SK-N-SH (cell line): Measurements from ENCODE around the gene DOCK4.

ENCODE experiments used
- CTCF ChIP-seq: fragments of 200-600 bp; sonication (generic); IDR thresholded peaks from 2 replicates; pipeline ENCODE4 v1.6.1; 2017; ENCODE audit warnings: antibody characterized with exemption, mild to moderate bottlenecking, moderate library complexity
- EP300 ChIP-seq, 2 experiments: IDR thresholded peaks; 2 replicates each; pipeline versions ENCODE4 v1.4.0 to v1.6.1; 2012; ENCODE audit warnings: borderline replicate concordance in 1 of 2, low read depth in 1 of 2, low read length in 1 of 2
- GABPA ChIP-seq: IDR thresholded peaks from 2 replicates; pipeline ENCODE4 v1.4.0; 2012; ENCODE audit warnings: low read depth, mild to moderate bottlenecking
- MAX ChIP-seq: IDR thresholded peaks from 2 replicates; pipeline ENCODE4 v1.4.0; 2012; ENCODE audit warnings: low read depth
- MEF2A ChIP-seq: IDR thresholded peaks from 2 replicates; pipeline ENCODE4 v1.4.0; 2012; ENCODE audit warnings: low read depth, borderline replicate concordance
- POLR2AphosphoS5 ChIP-seq: IDR thresholded peaks from 2 replicates; pipeline ENCODE4 v1.6.1; 2012; ENCODE audit warnings: low read depth, low read length
- REST ChIP-seq: IDR thresholded peaks from 2 replicates; pipeline ENCODE4 v1.6.1; 2012; ENCODE audit warnings: mild to moderate bottlenecking, low read depth, low read length, moderate library complexity
- RXRA ChIP-seq: IDR thresholded peaks from 2 replicates; pipeline ENCODE4 v1.4.0; 2012; ENCODE audit warnings: low read depth, mild to moderate bottlenecking, borderline replicate concordance
- YY1 ChIP-seq: IDR thresholded peaks from 2 replicates; pipeline ENCODE4 v1.4.0; 2012; ENCODE audit warnings: low read depth, mild to moderate bottlenecking
- TF ChIP-seq, protein P1 (sequence below): fragments of 150-350 bp; IDR thresholded peaks from 2 replicates; pipeline ENCODE4 v1.6.1; 2016; ENCODE audit warnings: mild to moderate bottlenecking, low read depth, low read length

DNA sequence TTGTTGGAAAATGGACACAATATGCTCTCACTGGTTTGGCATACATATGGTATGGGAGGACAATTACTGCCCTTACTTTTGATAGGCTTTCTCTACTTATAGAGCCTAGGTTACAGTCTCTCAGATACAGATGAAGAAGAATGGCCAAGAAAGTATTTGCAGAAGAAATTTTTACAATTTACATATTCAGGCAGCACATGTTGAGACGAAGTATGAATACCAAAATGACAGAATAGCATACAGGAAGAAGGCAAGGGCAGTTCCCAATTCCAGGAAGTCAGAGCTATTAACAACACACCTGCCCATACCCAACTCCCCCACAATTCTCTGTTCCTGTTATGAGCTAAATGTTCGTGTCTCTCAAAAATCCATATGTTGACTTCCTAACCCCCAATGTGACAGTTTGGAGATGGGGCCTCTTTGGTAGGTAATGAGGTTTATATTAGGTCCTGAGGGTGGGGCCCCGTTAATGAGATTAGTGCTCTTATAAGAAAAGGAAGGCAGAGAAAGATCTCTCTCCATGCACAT lies 67.8 kb downstream of the DOCK4 start:
- TF ChIP-seq, protein P1, sequence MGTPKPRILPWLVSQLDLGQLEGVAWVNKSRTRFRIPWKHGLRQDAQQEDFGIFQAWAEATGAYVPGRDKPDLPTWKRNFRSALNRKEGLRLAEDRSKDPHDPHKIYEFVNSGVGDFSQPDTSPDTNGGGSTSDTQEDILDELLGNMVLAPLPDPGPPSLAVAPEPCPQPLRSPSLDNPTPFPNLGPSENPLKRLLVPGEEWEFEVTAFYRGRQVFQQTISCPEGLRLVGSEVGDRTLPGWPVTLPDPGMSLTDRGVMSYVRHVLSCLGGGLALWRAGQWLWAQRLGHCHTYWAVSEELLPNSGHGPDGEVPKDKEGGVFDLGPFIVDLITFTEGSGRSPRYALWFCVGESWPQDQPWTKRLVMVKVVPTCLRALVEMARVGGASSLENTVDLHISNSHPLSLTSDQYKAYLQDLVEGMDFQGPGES: no peak
- no peak for TF ChIP-seq CTCF
- TF ChIP-seq RXRA: no peak
- no peak for TF ChIP-seq MEF2A
- no peak for TF ChIP-seq REST
- TF ChIP-seq MAX: no peak
- no peak for TF ChIP-seq YY1
- no peak for TF ChIP-seq EP300 (IDR thresholded peaks at IDR 0.05; ENCODE audit: borderline replicate concordance in 1 of 2, low read depth in 1 of 2, low read length in 1 of 2)
- no peak for TF ChIP-seq POLR2AphosphoS5
- no peak for TF ChIP-seq GABPA
